ENCODE measurements around the gene TFDP1. TPM values are rescaled to one million over a fixed set of nuclear protein-coding genes. Genes with fewer than 3 reads are reported as not detected.

TFDP1 gene
- total and polyA plus RNA-seq, 4 experiments from 2014 or later, result 20.7 to 63.4 (median 39.4) TPM

DNA sequence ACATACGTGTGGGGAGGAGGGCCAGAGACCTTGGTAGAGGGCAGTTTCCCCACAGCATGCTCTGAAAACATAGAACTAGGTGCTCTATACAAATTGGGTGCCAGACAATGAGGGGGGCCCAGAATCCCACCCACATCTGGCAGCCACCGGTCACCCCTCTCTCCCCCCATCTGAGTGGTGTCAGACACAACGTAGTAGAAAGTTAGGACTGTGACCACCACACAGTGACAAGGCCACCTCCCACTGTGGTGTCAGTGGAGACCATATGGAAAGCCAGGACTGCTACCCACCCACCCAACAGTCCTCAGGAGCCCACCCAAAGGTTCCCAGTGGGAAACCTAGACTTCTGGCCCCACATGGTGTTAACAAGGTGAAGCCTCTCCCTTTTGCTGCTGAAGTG, 75.5 kb downstream of the TFDP1 start:
- Mint-ChIP-seq H3K4me3 (no peak overlapping the region), H3K36me3 (peaks cover 1 to 14% of the 10 kb centered on the region in 2 donors), H3K27me3 (no peaks in the 10 kb centered on the region), H3K9me3 (peaks cover 0 to 23% (median 17%) of the 10 kb centered on the region in 8 donors), H3K27ac (no peak overlapping the region), H3K4me1 (no peaks in the 10 kb centered on the region)
- Histone ChIP-seq H3K9me3 (ENCODE audit: control insufficient read depth in 1 of 2, low read length in 2 of 2) (no peaks in the 10 kb centered on the region), H3K36me3 (ENCODE audit: insufficient read depth, low read length) (no peaks in the 10 kb centered on the region), H3K27ac (ENCODE audit: low read depth, low read length) (no peak overlapping the region), H3K4me3 (ENCODE audit: low read length in 2 of 2) (no peak overlapping the region), H3K27me3 (ENCODE audit: insufficient read depth, low read length) (no peaks in the 10 kb centered on the region), H3K4me1 (ENCODE audit: insufficient read depth, low read length) (no peaks in the 10 kb centered on the region)
- ChIA-PET POLR2A (ENCODE audit: partially characterized antibody) (no interaction called here), CTCF (ENCODE audit: partially characterized antibody) (no interaction called here)
- intact Hi-C loops (cut with micrococcal nuclease), result no loop called here
- DNase-seq, result no peak

DNA sequence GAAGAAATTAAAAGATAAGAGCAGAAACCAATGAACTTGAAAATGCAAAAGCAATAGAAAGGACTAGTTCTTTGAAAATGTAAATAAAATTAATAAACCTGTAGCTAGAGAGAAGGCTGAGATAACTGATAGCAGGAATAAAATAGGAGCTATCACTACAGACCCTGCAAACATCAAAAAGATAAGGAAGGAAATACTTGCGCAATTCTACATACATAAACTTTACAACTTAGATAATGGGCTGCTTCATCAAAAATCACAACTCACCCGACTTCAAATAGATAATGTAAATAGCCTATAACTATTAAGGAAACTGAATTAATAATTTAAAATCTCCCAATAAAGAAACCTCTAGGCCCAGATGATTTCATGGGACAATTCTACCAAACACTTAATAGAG, 77.0 kb downstream of the TFDP1 start:
- Mint-ChIP-seq H3K36me3 (peaks cover 1 to 14% of the 10 kb centered on the region in 2 donors), H3K27me3 (peaks cover 0 to 2% of the 10 kb centered on the region in 2 donors), H3K9me3 (peaks cover 0 to 23% (median 17%) of the 10 kb centered on the region in 8 donors), H3K27ac (no peak overlapping the region), H3K4me3 (no peak overlapping the region), H3K4me1 (no peaks in the 10 kb centered on the region)
- Histone ChIP-seq H3K27ac (ENCODE audit: low read depth, low read length) (no peak overlapping the region), H3K4me3 (ENCODE audit: low read length in 2 of 2) (no peak overlapping the region), H3K36me3 (ENCODE audit: insufficient read depth, low read length) (no peaks in the 10 kb centered on the region), H3K27me3 (ENCODE audit: insufficient read depth, low read length) (no peaks in the 10 kb centered on the region), H3K9me3 (ENCODE audit: control insufficient read depth in 1 of 2, low read length in 2 of 2) (no peaks in the 10 kb centered on the region), H3K4me1 (ENCODE audit: insufficient read depth, low read length) (no peaks in the 10 kb centered on the region)
- intact Hi-C loops (cut with micrococcal nuclease), result no loop called here
- CTCF ChIA-PET (ENCODE audit: partially characterized antibody), result no interaction called here
- no peak for DNase-seq
- POLR2A ChIA-PET (ENCODE audit: partially characterized antibody), result no interaction called here

DNA sequence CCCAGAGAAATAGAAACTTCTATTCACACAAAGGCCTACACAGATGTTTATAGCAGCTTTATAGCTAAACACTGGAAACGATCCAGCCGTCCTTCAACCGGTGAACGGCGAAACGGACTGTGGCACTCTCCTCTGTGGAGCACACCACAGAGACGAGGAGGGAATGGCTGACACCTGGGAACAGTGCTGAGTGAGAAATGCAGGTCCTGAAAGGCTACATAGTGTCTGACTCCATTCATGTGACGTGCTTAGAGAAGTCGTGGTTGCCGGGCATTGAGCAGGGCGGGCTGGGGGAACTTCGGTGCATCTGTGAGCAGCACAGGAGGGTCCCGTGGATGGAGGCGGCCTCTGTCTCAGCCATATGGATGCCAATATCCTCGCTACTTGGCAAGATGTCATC, 79.4 kb downstream of the TFDP1 start:
- peaks cover 0 to 23% (median 17%) of the 10 kb centered on the region in 8 donors for H3K9me3 Mint-ChIP-seq
- no peak overlapping the region for H3K4me3 Mint-ChIP-seq
- H3K4me1 Mint-ChIP-seq, result no peaks in the 10 kb centered on the region
- H3K36me3 Mint-ChIP-seq, result peaks cover 1 to 14% of the 10 kb centered on the region in 2 donors
- CTCF ChIA-PET (ENCODE audit: partially characterized antibody), result interaction anchor here (1.6 kb wide), 1 partner anchor 61 kb away, joined by 5 read pairs; no protein-coding TSS in a partner anchor
- POLR2A ChIA-PET (ENCODE audit: partially characterized antibody), result no interaction called here
- H3K9me3 ChIP-seq (ENCODE audit: control insufficient read depth in 1 of 2, low read length in 2 of 2), result no peaks in the 10 kb centered on the region
- no peak overlapping the region for H3K4me3 ChIP-seq (ENCODE audit: low read length in 2 of 2)
- H3K27me3 ChIP-seq (ENCODE audit: insufficient read depth, low read length), result no peaks in the 10 kb centered on the region
- H3K4me1 ChIP-seq (ENCODE audit: insufficient read depth, low read length), result no peaks in the 10 kb centered on the region
- H3K36me3 ChIP-seq (ENCODE audit: insufficient read depth, low read length), result no peaks in the 10 kb centered on the region
- H3K27ac Mint-ChIP-seq, result no peak overlapping the region
- peaks cover under 1 to 2% of the 10 kb centered on the region in 2 donors for H3K27me3 Mint-ChIP-seq
- no peak overlapping the region for H3K27ac ChIP-seq (ENCODE audit: low read depth, low read length)
- intact Hi-C loops (cut with micrococcal nuclease), result no loop called here
- no peak for DNase-seq

DNA sequence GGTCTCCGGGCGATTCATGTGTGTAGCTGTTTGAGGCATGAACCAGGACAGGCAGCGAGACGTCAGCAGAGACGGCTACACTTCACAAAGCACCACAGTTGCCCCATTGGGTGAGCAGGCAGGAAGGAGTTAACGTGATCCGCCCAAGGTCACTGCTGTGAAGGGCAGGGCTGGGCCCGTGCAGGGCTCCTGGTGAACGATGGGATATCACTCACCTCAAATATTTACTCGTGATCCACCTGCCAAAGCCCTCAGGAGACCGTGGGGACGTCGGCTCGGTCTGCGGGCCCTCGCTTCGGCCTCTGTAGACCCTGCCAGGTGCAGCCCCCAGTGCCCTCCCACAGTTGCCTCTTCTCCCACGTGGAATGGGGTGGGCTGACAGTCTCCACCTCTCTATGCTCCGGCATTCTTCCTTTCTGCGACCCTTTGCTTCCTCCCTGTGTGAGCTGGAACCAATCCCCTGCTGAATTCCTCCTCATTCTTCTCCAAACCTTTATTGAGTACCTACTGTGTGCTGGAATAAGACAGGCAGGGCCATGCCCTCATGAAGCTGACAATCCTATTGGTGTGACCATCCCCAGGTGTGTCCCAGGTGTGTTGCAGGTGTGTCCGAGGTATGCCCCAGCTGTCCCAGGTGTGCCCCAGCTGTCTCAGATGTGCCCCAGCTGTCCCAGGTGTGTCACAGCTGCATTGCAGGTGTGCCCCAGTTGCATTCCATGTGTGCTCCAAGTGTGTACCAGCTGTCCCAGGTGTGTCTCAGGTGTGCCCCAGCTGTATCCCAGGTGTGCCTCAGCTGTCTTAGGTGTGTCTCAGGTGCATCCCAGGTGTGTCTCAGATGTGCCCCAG, 80.4 kb downstream of the TFDP1 start:
- H3K36me3 ChIP-seq (ENCODE audit: insufficient read depth, low read length), result no peaks in the 10 kb centered on the region
- no peak overlapping the region for H3K27ac ChIP-seq (ENCODE audit: low read depth, low read length)
- Mint-ChIP-seq H3K4me1 (no peaks in the 10 kb centered on the region), H3K9me3 (peaks cover 0 to 23% (median 17%) of the 10 kb centered on the region in 8 donors), H3K36me3 (peaks cover 1 to 14% of the 10 kb centered on the region in 2 donors), H3K27ac (no peak overlapping the region), H3K4me3 (no peak overlapping the region), H3K27me3 (peaks cover 2% of the 10 kb centered on the region in 2 donors)
- ChIA-PET POLR2A (ENCODE audit: partially characterized antibody) (no interaction called here), CTCF (ENCODE audit: partially characterized antibody) (interaction anchor here (1.6 kb wide), 1 partner anchor 60 kb away, joined by 5 read pairs; no protein-coding TSS in a partner anchor)
- DNase-seq, result no peak
- intact Hi-C loops (cut with micrococcal nuclease), result no loop called here
- no peak overlapping the region for H3K4me3 ChIP-seq (ENCODE audit: low read length in 2 of 2)
- H3K4me1 ChIP-seq (ENCODE audit: insufficient read depth, low read length), result no peaks in the 10 kb centered on the region
- H3K9me3 ChIP-seq (ENCODE audit: control insufficient read depth in 1 of 2, low read length in 2 of 2), result no peaks in the 10 kb centered on the region
- no peaks in the 10 kb centered on the region for H3K27me3 ChIP-seq (ENCODE audit: insufficient read depth, low read length)

GRCh38 chr13:113665597-113666328, 81.2 kb downstream of the TFDP1 start:
- peaks cover under 1 to 12% of the 10 kb centered on the region in 2 donors for H3K36me3 Mint-ChIP-seq
- H3K27me3 ChIP-seq (ENCODE audit: insufficient read depth, low read length), result no peaks in the 10 kb centered on the region
- ChIA-PET CTCF (ENCODE audit: partially characterized antibody) (interaction anchor here (1.6 kb wide), 1 partner anchor 59 kb away, joined by 5 read pairs; no protein-coding TSS in a partner anchor), POLR2A (ENCODE audit: partially characterized antibody) (no interaction called here)
- no peak overlapping the region for H3K4me3 ChIP-seq (ENCODE audit: low read length in 2 of 2)
- intact Hi-C loops (cut with micrococcal nuclease), result no loop called here
- no peaks in the 10 kb centered on the region for H3K36me3 ChIP-seq (ENCODE audit: insufficient read depth, low read length)
- no peak overlapping the region for H3K27ac ChIP-seq (ENCODE audit: low read depth, low read length)
- H3K4me3 Mint-ChIP-seq, result no peak overlapping the region
- DNase-seq, result no peak
- H3K9me3 Mint-ChIP-seq, result peaks cover 0 to 18% (median 15%) of the 10 kb centered on the region in 8 donors
- H3K27ac Mint-ChIP-seq, result no peak overlapping the region
- no peaks in the 10 kb centered on the region for H3K4me1 ChIP-seq (ENCODE audit: insufficient read depth, low read length)
- H3K27me3 Mint-ChIP-seq, result peaks cover 2% of the 10 kb centered on the region in 2 donors
- H3K4me1 Mint-ChIP-seq, result no peaks in the 10 kb centered on the region
- no peaks in the 10 kb centered on the region for H3K9me3 ChIP-seq (ENCODE audit: control insufficient read depth in 1 of 2, low read length in 2 of 2)

DNA sequence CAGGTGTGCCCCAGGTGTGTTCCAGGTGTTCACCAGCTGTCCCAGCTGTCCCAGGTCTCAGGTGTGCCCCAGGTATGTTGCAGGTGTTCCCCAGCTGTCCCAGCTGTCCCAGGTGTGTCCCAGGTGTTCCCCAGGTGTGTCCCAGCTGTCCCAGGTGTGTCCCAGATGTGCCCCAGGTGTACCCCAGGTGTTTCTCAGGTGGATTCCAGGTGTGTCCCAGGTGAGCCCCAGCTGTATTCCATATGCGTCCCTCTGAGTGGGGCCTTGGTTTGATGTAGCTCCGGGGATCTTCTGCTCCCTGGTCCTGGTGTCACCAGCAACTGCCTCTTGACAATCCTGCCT, 81.7 kb downstream of the TFDP1 start:
- Mint-ChIP-seq H3K4me3 (no peak overlapping the region), H3K27ac (no peak overlapping the region), H3K9me3 (peaks cover 0 to 13% (median 10%) of the 10 kb centered on the region in 8 donors), H3K4me1 (no peaks in the 10 kb centered on the region), H3K27me3 (peaks cover 2% of the 10 kb centered on the region in 2 donors), H3K36me3 (peaks cover 0 to 7% of the 10 kb centered on the region in 2 donors)
- Histone ChIP-seq H3K27ac (ENCODE audit: low read depth, low read length) (no peak overlapping the region), H3K4me3 (ENCODE audit: low read length in 2 of 2) (no peak overlapping the region), H3K27me3 (ENCODE audit: insufficient read depth, low read length) (no peaks in the 10 kb centered on the region), H3K4me1 (ENCODE audit: insufficient read depth, low read length) (no peaks in the 10 kb centered on the region), H3K36me3 (ENCODE audit: insufficient read depth, low read length) (no peaks in the 10 kb centered on the region), H3K9me3 (ENCODE audit: control insufficient read depth in 1 of 2, low read length in 2 of 2) (no peaks in the 10 kb centered on the region)
- POLR2A ChIA-PET (ENCODE audit: partially characterized antibody), result no interaction called here
- CTCF ChIA-PET (ENCODE audit: partially characterized antibody), result no interaction called here
- intact Hi-C loops (cut with micrococcal nuclease), result no loop called here
- no peak for DNase-seq

DNA sequence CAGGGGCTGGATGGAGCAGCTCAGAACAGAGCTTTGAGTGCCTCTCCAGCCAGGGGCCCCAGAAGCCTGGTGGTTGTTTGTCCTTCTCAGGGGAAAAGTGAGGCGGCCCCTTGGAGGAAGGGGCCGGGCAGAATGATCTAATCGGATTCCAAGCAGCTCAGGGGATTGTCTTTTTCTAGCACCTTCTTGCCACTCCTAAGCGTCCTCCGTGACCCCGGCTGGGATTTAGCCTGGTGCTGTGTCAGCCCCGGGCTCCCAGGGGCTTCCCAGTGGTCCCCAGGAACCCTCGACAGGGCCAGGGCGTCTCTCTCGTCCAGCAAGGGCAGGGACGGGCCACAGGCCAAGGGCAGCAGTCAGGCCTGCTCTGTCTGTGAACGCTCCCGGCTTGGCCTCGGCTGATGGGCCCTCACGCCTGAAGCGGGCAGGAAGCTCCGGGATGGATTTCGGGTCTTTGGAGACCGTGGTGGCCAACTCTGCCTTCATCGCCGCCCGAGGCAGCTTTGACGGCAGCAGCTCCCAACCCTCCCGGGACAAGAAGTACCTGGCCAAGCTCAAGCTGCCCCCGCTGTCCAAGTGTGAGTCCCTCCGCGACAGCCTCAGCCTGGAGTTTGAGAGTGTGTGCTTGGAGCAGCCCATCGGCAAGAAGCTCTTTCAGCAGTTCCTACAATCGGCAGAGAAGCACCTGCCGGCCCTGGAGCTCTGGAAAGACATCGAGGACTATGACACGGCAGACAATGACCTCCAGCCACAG, 82.6 kb downstream of the TFDP1 start, which contains the start of gene GRK1:
Gene GRK1 (plus strand): TSS at position 269 of the 751 bp plus-strand sequence. CDS start 168 bp downstream, at position 437.
- POLR2A ChIA-PET (ENCODE audit: partially characterized antibody), result no interaction called here
- H3K27ac Mint-ChIP-seq, result no peak within 1 kb of the TSS
- intact Hi-C loops (cut with micrococcal nuclease), result no loop called here
- H3K4me3 Mint-ChIP-seq, result no peak within 1 kb of the TSS
- Histone ChIP-seq H3K4me3 (ENCODE audit: low read length in 2 of 2) (no peak within 1 kb of the TSS), H3K9me3 (ENCODE audit: control insufficient read depth in 1 of 2, low read length in 2 of 2) (no peaks in the 10 kb centered on the region), H3K27me3 (ENCODE audit: insufficient read depth, low read length) (no peaks in the 10 kb centered on the region), H3K4me1 (ENCODE audit: insufficient read depth, low read length) (no peaks in the 10 kb centered on the region), H3K27ac (ENCODE audit: low read depth, low read length) (no peak within 1 kb of the TSS), H3K36me3 (ENCODE audit: insufficient read depth, low read length) (no peaks in the 10 kb centered on the region)
- no peaks in the 10 kb centered on the region for H3K36me3 Mint-ChIP-seq
- H3K4me1 Mint-ChIP-seq, result peaks cover 0 to under 1% (median 0%) of the 10 kb centered on the region in 4 donors
- DNase-seq, result no peak
- peaks cover 2% of the 10 kb centered on the region in 2 donors for H3K27me3 Mint-ChIP-seq
- CTCF ChIA-PET (ENCODE audit: partially characterized antibody), result interaction anchor here (1.2 kb wide), 1 partner anchor 57 kb away, joined by 4 read pairs; no protein-coding TSS in a partner anchor
- peaks cover 0 to 5% (median 3%) of the 10 kb centered on the region in 8 donors for H3K9me3 Mint-ChIP-seq
